Measurements from ENCODE around the gene PCDHAC2.

GRCh38 chr5:140967226-140967893 lies 1.1 kb downstream of the PCDHAC2 start:
- TF ChIP-seq CTCF (conservative IDR thresholded peaks at IDR 0.05) (no peak), EZH2 (IDR thresholded peaks at IDR 0.05; ENCODE audit: low read depth) (no peak)

Measured in PC-9 (cell line).